Body of pancreas (tissue), 4 donors: ENCODE data around the gene GPN2. TPM values are rescaled to one million over a fixed set of nuclear protein-coding genes. Genes with fewer than 3 reads are reported as not detected.

Source experiments
- ATAC-seq: fragments of 150-250 bp; one replicate; pipeline ENCODE4 v1.9.1; 2016
- DNase-seq, 4 donors: peaks; one replicate each; pipeline ENCODE4 v3.0.0-alpha.2; 2019
- H3K27ac ChIP-seq, 4 donors: fragments of 200-600 bp; sonication (generic); 1 replicate in 3 of 4; 2 replicates in 1 of 4; pipeline versions ENCODE4 v1.5.1 to v1.6.1; 2016 to 2019; ENCODE audit warnings: mild to moderate bottlenecking in 1 of 4, mixed read lengths in 1 of 4, moderate library complexity in 1 of 4
- H3K27me3 ChIP-seq, 2 donors: fragments of 200-600 bp; sonication (generic); one replicate each; pipeline ENCODE4 v1.6.0; 2016; ENCODE audit warnings: mild to moderate bottlenecking in 1 of 2
- H3K36me3 ChIP-seq, 2 donors: fragments of 200-600 bp; sonication (generic); replicated peaks in 1 of 2; 2 replicates each; pipeline ENCODE4 v1.5.1; 2016; ENCODE audit warnings: low read depth in 2 of 2; ENCODE audit not compliant: insufficient read depth in 1 of 2
- H3K4me1 ChIP-seq: fragments of 200-600 bp; sonication (generic); one replicate; pipeline ENCODE4 v1.6.0; 2016
- H3K4me3 ChIP-seq, 2 donors: fragments of 200-600 bp; sonication (generic); 1 replicate in 1 of 2; 2 replicates in 1 of 2; pipeline ENCODE4 v1.5.1; 2016 to 2019
- H3K9me3 ChIP-seq, 3 donors: fragments of 200-600 bp; sonication (generic); 1 replicate in 2 of 3; 2 replicates in 1 of 3; pipeline ENCODE4 v1.5.1; 2016
- POLR2A ChIP-seq, 3 donors: fragments of 450-650 bp; IDR thresholded peaks; one replicate each; pipeline ENCODE4 v1.6.1; 2016; ENCODE audit warnings: antibody characterized with exemption in 3 of 3, mild to moderate bottlenecking in 2 of 3
- WGBS, 2 donors: methylation state at CpG; one replicate each; pipeline ENCODE4 v1.1.5; 2017; 5-methylcytosine and 5-hydroxymethylcytosine counted together
- intact Hi-C: fragments of 100-400 bp; cut with DNase I; formaldehyde crosslinking; loops from one replicate; pipeline ENCODE4 v1.15.1; 2023
- total RNA-seq, 2 donors: library from RNA; depleted of rRNA; stranded (reverse); fragments of >200 nt; gene quantifications; one replicate each; pipeline ENCODE4 v1.1.0, GENCODE V29; 2016
- TF ChIP-seq, protein P1 (sequence below), 7 experiments: fragments of 450-650 bp in 4 of 7; fragments of 200-600 bp in 3 of 7; sonication (generic) in 3 of 7; IDR thresholded peaks; one replicate each; pipeline ENCODE4 v1.5.1; 2016 to 2019; ENCODE audit warnings: antibody characterized with exemption in 7 of 7

GPN2 gene
- total RNA-seq, 2 donors from 2014 or later = 8.8 to 21.4 TPM

GRCh38 chr1:26832249-26832960 is 57.7 kb downstream of the GPN2 start:
- Histone ChIP-seq H3K27ac (no peak overlapping the region), H3K9me3 (no peaks in the 10 kb centered on the region), H3K36me3 (peaks cover 0 to 12% of the 10 kb centered on the region in 2 donors), H3K27me3 (no peaks in the 10 kb centered on the region), H3K4me3 (no peak overlapping the region), H3K4me1 (peaks cover 29% of the 10 kb centered on the region)
- ATAC-seq (no peak), DNase-seq (no peak)
- WGBS, 2 donors = 82 to 92% methylated on average over 11 to 16 of the region's 16 CpGs
- intact Hi-C loops = no loop called here
- TF ChIP-seq, protein P1, sequence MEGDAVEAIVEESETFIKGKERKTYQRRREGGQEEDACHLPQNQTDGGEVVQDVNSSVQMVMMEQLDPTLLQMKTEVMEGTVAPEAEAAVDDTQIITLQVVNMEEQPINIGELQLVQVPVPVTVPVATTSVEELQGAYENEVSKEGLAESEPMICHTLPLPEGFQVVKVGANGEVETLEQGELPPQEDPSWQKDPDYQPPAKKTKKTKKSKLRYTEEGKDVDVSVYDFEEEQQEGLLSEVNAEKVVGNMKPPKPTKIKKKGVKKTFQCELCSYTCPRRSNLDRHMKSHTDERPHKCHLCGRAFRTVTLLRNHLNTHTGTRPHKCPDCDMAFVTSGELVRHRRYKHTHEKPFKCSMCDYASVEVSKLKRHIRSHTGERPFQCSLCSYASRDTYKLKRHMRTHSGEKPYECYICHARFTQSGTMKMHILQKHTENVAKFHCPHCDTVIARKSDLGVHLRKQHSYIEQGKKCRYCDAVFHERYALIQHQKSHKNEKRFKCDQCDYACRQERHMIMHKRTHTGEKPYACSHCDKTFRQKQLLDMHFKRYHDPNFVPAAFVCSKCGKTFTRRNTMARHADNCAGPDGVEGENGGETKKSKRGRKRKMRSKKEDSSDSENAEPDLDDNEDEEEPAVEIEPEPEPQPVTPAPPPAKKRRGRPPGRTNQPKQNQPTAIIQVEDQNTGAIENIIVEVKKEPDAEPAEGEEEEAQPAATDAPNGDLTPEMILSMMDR (IDR thresholded peaks at IDR 0.05) = no peak
- no peak for TF ChIP-seq POLR2A (IDR thresholded peaks at IDR 0.05)

DNA sequence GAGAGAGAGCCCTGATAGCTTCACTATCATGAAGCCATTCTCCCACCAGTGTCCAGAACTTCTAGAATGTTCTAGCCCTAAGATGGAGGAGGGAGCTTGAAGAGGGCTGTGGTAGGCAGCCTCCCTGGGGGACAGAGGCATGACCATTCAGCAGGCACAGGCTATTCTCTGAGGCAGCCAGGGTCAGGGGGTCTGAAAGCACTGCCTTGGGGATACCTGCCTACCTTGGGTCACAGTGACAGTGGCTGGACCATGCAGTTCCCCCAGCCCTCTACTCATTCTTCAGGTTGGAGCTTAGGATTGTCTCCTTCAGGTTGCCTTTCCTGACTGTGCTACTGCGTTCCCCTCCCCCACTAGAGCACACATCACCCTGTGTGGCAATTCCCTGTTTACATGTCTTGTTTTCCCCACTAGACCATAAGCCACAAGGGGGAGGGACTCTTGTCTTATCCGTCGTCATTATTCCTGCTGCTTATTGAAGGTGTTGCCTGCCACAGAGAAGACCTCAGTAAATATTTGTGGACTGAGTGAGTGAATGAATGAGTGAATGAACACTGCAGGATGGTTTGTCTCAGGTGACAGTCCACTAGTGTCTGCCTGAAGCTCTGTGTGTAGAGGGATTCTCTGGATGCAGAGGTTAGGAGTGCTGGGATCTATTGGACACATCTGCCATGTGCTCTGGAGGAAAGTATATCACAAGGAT is 58.4 kb downstream of the GPN2 start:
- H3K9me3 ChIP-seq = no peaks in the 10 kb centered on the region
- H3K27ac ChIP-seq = no peak overlapping the region
- H3K4me3 ChIP-seq = no peak overlapping the region
- peaks cover 31% of the 10 kb centered on the region for H3K4me1 ChIP-seq
- peaks cover 0 to 12% of the 10 kb centered on the region in 2 donors for H3K36me3 ChIP-seq
- WGBS, 2 donors = 60 to 67% methylated on average over 3 of the region's 3 CpGs
- TF ChIP-seq, protein P1 (IDR thresholded peaks at IDR 0.05) = no peak
- TF ChIP-seq POLR2A (IDR thresholded peaks at IDR 0.05) = no peak
- ATAC-seq (no peak), DNase-seq (no peak)
- no peaks in the 10 kb centered on the region for H3K27me3 ChIP-seq
- intact Hi-C loops = no loop called here

DNA sequence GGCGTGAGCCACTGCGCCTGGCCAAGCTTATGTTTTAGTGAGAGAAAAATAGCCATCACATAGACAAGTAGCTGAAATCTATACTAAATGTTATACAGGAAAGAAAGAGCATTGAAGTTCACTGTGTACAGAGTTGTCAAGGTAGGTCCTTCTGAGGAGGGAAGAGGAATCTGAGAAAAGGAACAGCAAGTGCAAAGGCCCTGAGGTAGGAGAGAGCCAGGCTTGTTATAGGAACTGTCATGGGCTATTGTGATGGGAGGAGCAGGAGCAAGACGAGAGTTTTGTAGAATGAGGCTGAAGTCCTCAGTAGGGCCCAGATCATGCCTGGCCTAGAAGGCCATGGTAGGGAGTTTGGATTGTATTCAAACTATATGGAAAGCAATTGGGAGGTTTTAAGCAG is 59.0 kb downstream of the GPN2 start:
- H3K27ac ChIP-seq = no peak overlapping the region

GRCh38 chr1:26829184-26829911 is 60.7 kb downstream of the GPN2 start:
- TF ChIP-seq, protein P1 (IDR thresholded peaks at IDR 0.05) = no peak
- no peak for TF ChIP-seq POLR2A (IDR thresholded peaks at IDR 0.05)
- Histone ChIP-seq H3K27me3 (no peaks in the 10 kb centered on the region), H3K4me1 (peaks cover 40% of the 10 kb centered on the region), H3K4me3 (no peak overlapping the region), H3K36me3 (peaks cover 0 to 9% of the 10 kb centered on the region in 2 donors), H3K27ac (no peak overlapping the region), H3K9me3 (no peaks in the 10 kb centered on the region)
- WGBS, 2 donors = 80 to 84% methylated on average over 6 of the region's 6 CpGs
- ATAC-seq = no peak
- DNase-seq = no peak
- intact Hi-C loops = no loop called here

More for the DNA sequence above, 59.0 kb downstream of the GPN2 start:
- peaks cover 0 to 12% of the 10 kb centered on the region in 2 donors for H3K36me3 ChIP-seq
- ATAC-seq (no peak), DNase-seq (no peak)
- WGBS, 2 donors = 91 to 94% methylated on average over 3 of the region's 3 CpGs
- no peak overlapping the region for H3K4me3 ChIP-seq
- TF ChIP-seq POLR2A (IDR thresholded peaks at IDR 0.05) = no peak
- TF ChIP-seq, protein P1 (IDR thresholded peaks at IDR 0.05) = no peak
- H3K4me1 ChIP-seq = peaks cover 33% of the 10 kb centered on the region
- H3K27me3 ChIP-seq = no peaks in the 10 kb centered on the region
- H3K9me3 ChIP-seq = no peaks in the 10 kb centered on the region
- intact Hi-C loops = no loop called here
